ENCODE results near the gene FLCN. TPM values are rescaled to one million over a fixed set of nuclear protein-coding genes. Genes with fewer than 3 reads are reported as not detected.
"Not testable (repeated sequence)": the region's sequence is repeated elsewhere in the genome, so short reads cannot be mapped to it uniquely, and the experiment has no call there.

Gene FLCN
- total RNA-seq, 1 donor from 2014 or later, result 59.8 TPM

GRCh38 chr17:17186051-17186450 lies 50.9 kb downstream of the FLCN start:
- no peak for DNase-seq (ENCODE audit: low spot score)

- DNase-seq (ENCODE audit: low spot score), result not testable (repeated sequence)
These were observed 51.8 kb downstream of the FLCN start for GRCh38 chr17:17184985-17185757.

- no peak for DNase-seq (ENCODE audit: low spot score)
These were observed 53.2 kb downstream of the FLCN start for GRCh38 chr17:17183744-17184143.

GRCh38 chr17:17182598-17183136 lies 54.3 kb downstream of the FLCN start:
- DNase-seq (ENCODE audit: low spot score), result no peak

- DNase-seq (ENCODE audit: low spot score), result no peak
These were observed 55.0 kb downstream of the FLCN start for GRCh38 chr17:17181666-17182597.

- DNase-seq (ENCODE audit: low spot score), result no peak
These were observed 56.0 kb downstream of the FLCN start for GRCh38 chr17:17180741-17181525.

- no peak for DNase-seq (ENCODE audit: low spot score)
These were observed 56.8 kb downstream of the FLCN start for GRCh38 chr17:17180141-17180603.

GRCh38 chr17:17179371-17179827 lies 57.6 kb downstream of the FLCN start:
- DNase-seq (ENCODE audit: low spot score), result no peak

- no peak for DNase-seq (ENCODE audit: low spot score)
These were observed 59.8 kb downstream of the FLCN start for GRCh38 chr17:17177176-17177575.

GRCh38 chr17:17176341-17176740 lies 60.6 kb downstream of the FLCN start:
- DNase-seq (ENCODE audit: low spot score), result no peak

GRCh38 chr17:17175917-17176316 lies 61.1 kb downstream of the FLCN start:
- no peak for DNase-seq (ENCODE audit: low spot score)

- DNase-seq (ENCODE audit: low spot score), result no peak
These were observed 61.6 kb downstream of the FLCN start for GRCh38 chr17:17175340-17175739.

- DNase-seq (ENCODE audit: low spot score), result no peak
These were observed 63.0 kb downstream of the FLCN start for GRCh38 chr17:17173921-17174320.

GRCh38 chr17:17172990-17173389 lies 64.0 kb downstream of the FLCN start:
- no peak for DNase-seq (ENCODE audit: low spot score)

GRCh38 chr17:17172001-17172939 lies 64.7 kb downstream of the FLCN start:
- DNase-seq (ENCODE audit: low spot score), result no peak

GRCh38 chr17:17171186-17171585 lies 65.8 kb downstream of the FLCN start:
- no peak for DNase-seq (ENCODE audit: low spot score)

- no peak for DNase-seq (ENCODE audit: low spot score)
These were observed 66.5 kb downstream of the FLCN start for GRCh38 chr17:17170346-17170985.

- no peak for DNase-seq (ENCODE audit: low spot score)
These were observed 67.6 kb downstream of the FLCN start for GRCh38 chr17:17169396-17169795.

GRCh38 chr17:17168401-17168800 lies 68.6 kb downstream of the FLCN start:
- DNase-seq (ENCODE audit: low spot score), result no peak

GRCh38 chr17:17167986-17168385 lies 69.0 kb downstream of the FLCN start:
- DNase-seq (ENCODE audit: low spot score), result no peak
